BE2C (cell line): ENCODE results near the gene CALY.

Source experiments
- DNase-seq: peaks from one replicate; pipeline ENCODE4 v3.0.0-alpha.2; 2020
- H3K27me3 ChIP-seq: fragments of 250-450 bp; sonication (Bioruptor Pico); 2 replicates; pipeline ENCODE4 v1.5.1; 2020; ENCODE audit warnings: mild to moderate bottlenecking
- H3K36me3 ChIP-seq: fragments of 250-450 bp; sonication (Bioruptor Pico); 2 replicates; pipeline ENCODE4 v1.5.1; 2020; ENCODE audit warnings: mild to moderate bottlenecking
- H3K4me1 ChIP-seq: fragments of 250-450 bp; sonication (Bioruptor Pico); 2 replicates; pipeline ENCODE4 v1.5.1; 2020
- H3K4me3 ChIP-seq: 2 replicates; pipeline ENCODE4 v1.5.1; 2011; ENCODE audit warnings: low read depth, low read length
- H3K9me3 ChIP-seq: fragments of 250-450 bp; sonication (Bioruptor Pico); 2 replicates; pipeline ENCODE4 v1.5.1; 2020
- TF ChIP-seq, protein P1 (sequence below): IDR thresholded peaks from 2 replicates; pipeline ENCODE4 v1.5.1; 2012; ENCODE audit warnings: mild to moderate bottlenecking, low read depth, low read length

The CALY gene

GRCh38 chr10:133328358-133329343 lies 8.0 kb downstream of the CALY start:
- Histone ChIP-seq H3K4me3 (no peak overlapping the region), H3K36me3 (no peaks in the 10 kb centered on the region), H3K4me1 (no peaks in the 10 kb centered on the region), H3K9me3 (no peaks in the 10 kb centered on the region), H3K27me3 (peaks cover 37% of the 10 kb centered on the region)
- DNase-seq = no peak
- TF ChIP-seq, protein P1, sequence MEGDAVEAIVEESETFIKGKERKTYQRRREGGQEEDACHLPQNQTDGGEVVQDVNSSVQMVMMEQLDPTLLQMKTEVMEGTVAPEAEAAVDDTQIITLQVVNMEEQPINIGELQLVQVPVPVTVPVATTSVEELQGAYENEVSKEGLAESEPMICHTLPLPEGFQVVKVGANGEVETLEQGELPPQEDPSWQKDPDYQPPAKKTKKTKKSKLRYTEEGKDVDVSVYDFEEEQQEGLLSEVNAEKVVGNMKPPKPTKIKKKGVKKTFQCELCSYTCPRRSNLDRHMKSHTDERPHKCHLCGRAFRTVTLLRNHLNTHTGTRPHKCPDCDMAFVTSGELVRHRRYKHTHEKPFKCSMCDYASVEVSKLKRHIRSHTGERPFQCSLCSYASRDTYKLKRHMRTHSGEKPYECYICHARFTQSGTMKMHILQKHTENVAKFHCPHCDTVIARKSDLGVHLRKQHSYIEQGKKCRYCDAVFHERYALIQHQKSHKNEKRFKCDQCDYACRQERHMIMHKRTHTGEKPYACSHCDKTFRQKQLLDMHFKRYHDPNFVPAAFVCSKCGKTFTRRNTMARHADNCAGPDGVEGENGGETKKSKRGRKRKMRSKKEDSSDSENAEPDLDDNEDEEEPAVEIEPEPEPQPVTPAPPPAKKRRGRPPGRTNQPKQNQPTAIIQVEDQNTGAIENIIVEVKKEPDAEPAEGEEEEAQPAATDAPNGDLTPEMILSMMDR = no peak

DNA sequence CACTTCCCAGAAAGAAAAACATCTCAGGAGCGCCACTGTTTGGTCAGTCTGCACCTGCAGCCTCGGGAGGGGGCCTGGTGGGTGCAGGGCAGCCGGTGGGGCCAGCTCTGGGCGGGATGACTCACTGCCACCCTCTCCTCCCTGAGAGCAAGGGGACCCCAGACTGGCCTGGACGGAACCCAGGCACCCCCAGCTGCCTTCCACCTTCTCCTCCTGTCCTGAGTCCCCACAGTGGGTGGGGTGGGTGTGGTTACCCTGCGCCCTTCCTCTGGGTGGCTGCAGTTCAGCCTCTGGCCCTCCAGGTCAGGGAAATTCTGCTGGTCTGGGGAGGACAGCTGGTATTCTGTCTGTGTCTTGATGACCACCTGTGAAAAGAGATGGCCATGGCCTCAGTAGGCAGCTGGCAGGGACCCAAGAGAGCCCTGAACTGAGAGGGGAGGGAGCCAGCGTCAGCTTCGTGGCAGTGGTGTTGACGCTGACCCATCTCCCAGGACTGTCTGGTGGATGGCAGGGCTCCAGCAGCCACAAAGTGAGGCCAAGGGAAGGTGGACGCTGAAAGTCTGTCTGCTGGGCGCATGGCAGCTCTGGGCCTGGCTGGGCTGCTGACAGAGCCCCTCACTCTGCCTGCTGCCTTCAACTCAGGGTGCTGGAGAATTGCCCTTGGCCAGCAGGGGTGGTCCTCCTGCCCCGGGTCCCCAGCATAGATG lies 8.9 kb downstream of the CALY start:
- no peak for DNase-seq
- TF ChIP-seq, protein P1 = no peak
- Histone ChIP-seq H3K27me3 (peaks cover 36% of the 10 kb centered on the region), H3K36me3 (no peaks in the 10 kb centered on the region), H3K4me3 (no peak overlapping the region), H3K4me1 (no peaks in the 10 kb centered on the region), H3K9me3 (no peaks in the 10 kb centered on the region)

DNA sequence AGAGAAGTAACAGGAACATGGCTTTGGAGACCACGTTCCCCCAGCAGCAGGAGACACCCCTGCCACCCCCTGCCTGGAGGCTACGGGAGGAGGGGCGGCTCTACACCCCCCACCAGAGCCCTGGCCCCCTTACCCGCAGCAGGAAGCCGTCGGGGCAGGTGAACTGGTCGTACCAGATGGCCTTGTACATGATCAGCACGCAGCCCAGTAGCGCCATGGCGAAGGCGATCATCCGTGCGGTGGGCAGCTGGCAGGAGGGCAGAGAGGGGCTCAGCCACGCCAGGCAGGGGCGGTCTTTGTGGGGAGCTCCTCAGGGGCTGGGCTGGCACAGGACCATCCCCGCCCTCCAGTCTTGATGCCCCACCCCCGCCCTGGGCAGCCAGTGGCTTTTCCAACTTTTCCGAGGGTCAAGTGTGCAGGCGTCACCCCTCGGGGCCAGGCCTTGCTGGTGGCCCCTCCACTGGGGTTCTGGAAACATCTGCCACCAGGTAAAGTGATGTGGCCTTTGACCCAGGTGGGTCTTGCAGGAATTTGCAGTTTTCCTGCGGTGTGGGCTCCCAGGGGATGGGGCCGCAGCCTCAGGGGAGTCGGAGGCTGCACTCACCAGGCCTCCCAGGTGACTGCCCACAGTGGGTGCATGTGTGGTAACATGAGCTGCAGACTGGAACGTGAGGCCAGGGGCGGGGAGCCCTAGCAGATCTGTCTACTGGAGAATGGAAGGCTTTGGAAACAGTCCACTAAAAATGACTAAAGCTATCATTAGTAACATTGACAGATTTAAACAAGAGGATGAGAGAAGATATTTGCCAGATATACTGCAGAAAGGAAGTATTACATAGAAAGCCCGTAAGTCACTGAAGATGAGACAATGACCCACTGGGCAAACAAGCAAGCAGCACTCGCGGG lies 9.7 kb downstream of the CALY start:
- H3K27me3 ChIP-seq = peaks cover 28% of the 10 kb centered on the region
- H3K9me3 ChIP-seq = no peaks in the 10 kb centered on the region
- DNase-seq = no peak
- H3K4me1 ChIP-seq = no peaks in the 10 kb centered on the region
- H3K4me3 ChIP-seq = no peak overlapping the region
- TF ChIP-seq, protein P1 = no peak
- no peaks in the 10 kb centered on the region for H3K36me3 ChIP-seq

- no peak for DNase-seq
- H3K27me3 ChIP-seq = peaks cover 19% of the 10 kb centered on the region
- no peaks in the 10 kb centered on the region for H3K36me3 ChIP-seq
- TF ChIP-seq, protein P1 = no peak
- H3K4me3 ChIP-seq = peak overlapping the region; percentile 57
- H3K9me3 ChIP-seq = no peaks in the 10 kb centered on the region
- no peaks in the 10 kb centered on the region for H3K4me1 ChIP-seq
Measured at GRCh38 chr10:133326223-133326551, 10.5 kb downstream of the CALY start.

DNA sequence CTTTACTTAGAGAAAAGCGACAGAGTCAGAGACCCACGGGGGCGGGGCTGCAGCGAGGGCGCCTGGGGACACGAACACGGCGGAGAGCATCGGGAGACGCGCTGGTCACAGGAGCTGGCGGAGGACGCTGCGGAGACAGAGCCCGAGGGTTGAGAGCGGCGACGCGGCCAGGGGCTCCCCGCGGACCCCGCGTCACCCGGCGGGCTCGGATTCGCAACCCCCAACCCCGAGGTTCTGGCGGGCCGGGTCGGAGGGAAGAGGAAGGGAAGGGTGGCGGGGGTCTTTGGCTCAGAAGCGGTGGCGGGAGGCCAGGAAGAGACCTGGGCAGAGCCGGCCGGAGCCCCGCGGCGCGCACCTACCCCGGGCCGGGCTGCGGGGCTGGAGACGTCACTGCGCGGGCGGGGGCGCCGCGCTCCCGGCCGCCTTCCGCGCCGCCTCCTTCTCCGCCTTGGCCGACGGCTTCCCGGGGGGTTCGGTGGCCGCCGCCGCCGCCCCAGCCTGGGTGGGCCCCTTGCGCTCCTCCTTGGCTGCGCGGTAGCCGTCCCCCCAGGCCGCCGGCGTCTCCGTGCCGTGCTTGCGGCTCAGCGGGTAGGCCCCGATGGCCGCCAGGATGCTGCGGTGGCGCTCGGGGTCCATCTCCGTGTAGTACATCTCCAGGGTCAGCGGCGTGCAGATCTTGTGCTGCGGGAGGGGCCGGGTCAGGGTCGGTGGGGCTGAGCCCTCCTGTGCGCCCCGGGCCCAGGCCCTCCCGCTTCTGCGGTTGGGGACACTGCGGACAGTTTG lies 11.1 kb downstream of the CALY start:
- no peaks in the 10 kb centered on the region for H3K4me1 ChIP-seq
- H3K4me3 ChIP-seq = peak overlapping the region; percentile 57
- H3K27me3 ChIP-seq = peaks cover 14% of the 10 kb centered on the region
- H3K36me3 ChIP-seq = no peaks in the 10 kb centered on the region
- peaks cover 4% of the 10 kb centered on the region; the same call in 1 of the 2 replicates for H3K9me3 ChIP-seq
- TF ChIP-seq, protein P1 = no peak
- peak; percentile 50 for DNase-seq
